GM18873 (cell line): ENCODE results near the gene SHISA2.
"Not testable (repeated sequence)": the region's sequence is repeated elsewhere in the genome, so short reads cannot be mapped to it uniquely, and the experiment has no call there.

Experiments used
- ATAC-seq: cut with Tn5 transposase; IDR thresholded peaks from one replicate; pipeline ENCODE4 v1.9.1; 2021; ENCODE audit warnings: mild to moderate bottlenecking, moderate library complexity, moderate number of reproducible peaks; ENCODE audit not compliant: unreplicated experiment, low FRiP score

Gene SHISA2

GRCh38 chr13:26051657-26052311 lies at the start of gene SHISA2:
SHISA2 (minus strand) TSS chr13:26052016; CDS start chr13:26050975, 1,041 bp downstream.
- no peak for ATAC-seq

- ATAC-seq = no peak
Observed at GRCh38 chr13:26095846-26096610, 44.2 kb upstream of the SHISA2 start.

- ATAC-seq = no peak
Observed at GRCh38 chr13:26095338-26095737, 43.5 kb upstream of the SHISA2 start.

- ATAC-seq = not testable (repeated sequence)
Observed at GRCh38 chr13:26076821-26077220, 25.0 kb upstream of the SHISA2 start.

GRCh38 chr13:26075498-26075897 lies 23.7 kb upstream of the SHISA2 start:
- no peak for ATAC-seq

GRCh38 chr13:26074706-26075105 lies 22.9 kb upstream of the SHISA2 start:
- no peak for ATAC-seq

GRCh38 chr13:26072335-26072734 lies 20.5 kb upstream of the SHISA2 start:
- ATAC-seq = not testable (repeated sequence)

GRCh38 chr13:26071691-26072090 lies 19.9 kb upstream of the SHISA2 start:
- ATAC-seq = no peak

GRCh38 chr13:26069642-26070041 lies 17.8 kb upstream of the SHISA2 start:
- ATAC-seq = not testable (repeated sequence)

GRCh38 chr13:26068372-26068771 lies 16.6 kb upstream of the SHISA2 start:
- ATAC-seq = not testable (repeated sequence)

GRCh38 chr13:26067601-26068000 lies 15.8 kb upstream of the SHISA2 start:
- ATAC-seq = no peak

- not testable (repeated sequence) for ATAC-seq
Observed at GRCh38 chr13:26066492-26066891, 14.7 kb upstream of the SHISA2 start.

GRCh38 chr13:26062853-26063444 lies 11.1 kb upstream of the SHISA2 start:
- no peak for ATAC-seq

GRCh38 chr13:26061947-26062346 lies 10.1 kb upstream of the SHISA2 start:
- no peak for ATAC-seq

- no peak for ATAC-seq
Observed at GRCh38 chr13:26061256-26061655, 9.4 kb upstream of the SHISA2 start.

GRCh38 chr13:26060357-26060756 lies 8.5 kb upstream of the SHISA2 start:
- no peak for ATAC-seq

GRCh38 chr13:26058704-26059103 lies 6.9 kb upstream of the SHISA2 start:
- no peak for ATAC-seq

- no peak for ATAC-seq
Observed at GRCh38 chr13:26054896-26055295, 3.1 kb upstream of the SHISA2 start.

- ATAC-seq = no peak
Observed at GRCh38 chr13:26053418-26053980, 1.7 kb upstream of the SHISA2 start.

GRCh38 chr13:26052337-26052736 lies 521 bp upstream of the SHISA2 start:
- ATAC-seq = no peak

GRCh38 chr13:26051231-26051656 lies 572 bp downstream of the SHISA2 start:
- no peak for ATAC-seq
